Stimulated activated memory B cell treated with anti-CD40 and anti-IgM and Interleukin-4, amounts not matched to agents 10 μg/mL and 1 μg/mL and 100 μg/mL, for 72 hours (primary cell): ENCODE results near the gene CSNK1G3.

Experiments
- ATAC-seq: fragments of 150-1000 bp; cut with Tn5 transposase; 2 replicates; pipeline ENCODE4 v1.10.0; 2021
- H3K27ac Mint-ChIP-seq: one replicate; pipeline ENCODE4 v1.8.0; 2022; ENCODE audit warnings: mild to moderate bottlenecking, mixed read lengths
- H3K27me3 Mint-ChIP-seq: one replicate; pipeline ENCODE4 v1.8.0; 2022; ENCODE audit warnings: mixed read lengths
- H3K36me3 Mint-ChIP-seq: one replicate; pipeline ENCODE4 v1.8.0; 2022; ENCODE audit warnings: mixed read lengths
- H3K4me1 Mint-ChIP-seq: one replicate; pipeline ENCODE4 v1.8.0; 2022; ENCODE audit warnings: mixed read lengths
- H3K4me3 Mint-ChIP-seq: one replicate; pipeline ENCODE4 v1.8.0; 2022; ENCODE audit warnings: mild to moderate bottlenecking, moderate library complexity, mixed read lengths
- H3K9me3 Mint-ChIP-seq: one replicate; pipeline ENCODE4 v1.8.0; 2022; ENCODE audit warnings: mixed read lengths

The CSNK1G3 gene

DNA sequence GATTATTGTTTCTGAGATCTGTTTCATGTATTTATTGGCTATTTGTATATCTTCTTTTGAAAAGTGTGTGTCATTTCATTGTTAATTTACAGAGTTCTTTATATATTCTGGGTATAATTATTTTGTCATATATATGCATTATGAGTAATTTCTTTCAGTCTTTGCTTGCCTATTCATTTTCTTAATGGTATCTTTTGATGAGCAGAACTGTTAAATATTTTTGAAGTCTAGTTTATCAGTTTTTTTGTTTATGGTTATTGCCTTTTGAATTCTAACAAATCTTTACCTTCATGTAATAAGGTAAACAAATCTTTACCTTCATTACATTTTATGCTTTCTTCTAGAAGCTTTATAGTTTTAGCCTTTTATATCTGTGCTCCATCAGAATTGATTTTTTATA lies 66.4 kb downstream of the CSNK1G3 start:
- Mint-ChIP-seq H3K27me3 (no peaks in the 10 kb centered on the region), H3K27ac (no peak overlapping the region), H3K9me3 (no peaks in the 10 kb centered on the region), H3K4me3 (no peak overlapping the region), H3K36me3 (peaks cover 42% of the 10 kb centered on the region), H3K4me1 (no peaks in the 10 kb centered on the region)
- no peak for ATAC-seq

DNA sequence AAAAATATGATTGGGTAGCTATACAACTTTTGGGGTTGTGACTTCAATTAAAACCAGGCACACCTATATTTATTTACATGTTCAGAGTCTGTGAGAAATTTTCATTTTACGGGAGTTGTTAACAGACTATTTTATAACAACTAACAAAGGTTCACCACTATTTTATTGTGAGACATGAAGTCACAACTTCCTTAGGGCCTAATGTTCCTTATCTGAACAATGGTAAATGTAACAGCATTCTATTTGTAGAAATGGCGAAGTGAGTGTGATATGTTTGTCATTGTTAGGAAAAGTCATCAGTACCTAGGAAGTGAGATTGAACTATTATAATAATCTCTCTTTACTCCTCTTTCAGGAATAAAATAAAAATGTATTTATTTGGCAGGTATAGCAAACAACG lies 67.4 kb downstream of the CSNK1G3 start:
- Mint-ChIP-seq H3K27me3 (no peaks in the 10 kb centered on the region), H3K27ac (no peak overlapping the region), H3K36me3 (peaks cover 45% of the 10 kb centered on the region), H3K9me3 (no peaks in the 10 kb centered on the region), H3K4me1 (no peaks in the 10 kb centered on the region), H3K4me3 (no peak overlapping the region)
- ATAC-seq: no peak

DNA sequence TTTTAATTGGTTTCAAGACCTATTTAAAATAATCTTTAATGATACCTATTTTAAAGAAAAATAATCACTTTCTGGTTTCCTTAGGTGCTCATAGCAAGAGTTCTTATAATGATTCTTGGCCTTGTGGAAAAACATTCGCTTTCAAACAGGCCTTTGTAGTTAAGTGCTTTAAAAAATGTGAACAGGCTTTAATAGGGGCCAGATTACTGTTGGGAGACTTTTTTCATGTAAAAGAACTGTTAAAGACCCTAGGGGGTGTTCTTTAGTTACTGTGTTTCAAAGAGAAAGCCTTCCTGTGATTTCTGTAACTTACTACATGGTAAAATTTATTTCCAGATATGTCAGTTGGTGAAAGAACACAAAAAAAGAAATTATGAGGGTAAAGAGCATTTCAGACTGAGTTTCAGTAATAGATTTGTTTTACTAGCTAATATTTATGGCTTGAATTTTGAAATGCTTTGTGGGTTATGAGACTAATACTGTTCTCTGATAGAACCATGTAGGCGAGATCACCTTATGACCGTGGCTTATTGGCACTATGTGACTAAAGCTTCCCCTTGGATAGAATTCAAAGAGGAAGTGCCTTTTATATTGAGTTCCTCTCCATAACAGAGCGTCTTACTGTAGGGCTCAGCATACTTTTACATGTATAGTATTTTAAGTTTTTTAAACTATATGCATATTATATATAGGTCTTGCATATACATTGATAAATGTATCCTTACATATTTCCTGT lies 70.7 kb downstream of the CSNK1G3 start:
- Mint-ChIP-seq H3K9me3 (no peaks in the 10 kb centered on the region), H3K27me3 (no peaks in the 10 kb centered on the region), H3K36me3 (peaks cover 43% of the 10 kb centered on the region), H3K4me3 (no peak overlapping the region), H3K4me1 (peaks cover 6% of the 10 kb centered on the region), H3K27ac (no peak overlapping the region)
- ATAC-seq: no peak

DNA sequence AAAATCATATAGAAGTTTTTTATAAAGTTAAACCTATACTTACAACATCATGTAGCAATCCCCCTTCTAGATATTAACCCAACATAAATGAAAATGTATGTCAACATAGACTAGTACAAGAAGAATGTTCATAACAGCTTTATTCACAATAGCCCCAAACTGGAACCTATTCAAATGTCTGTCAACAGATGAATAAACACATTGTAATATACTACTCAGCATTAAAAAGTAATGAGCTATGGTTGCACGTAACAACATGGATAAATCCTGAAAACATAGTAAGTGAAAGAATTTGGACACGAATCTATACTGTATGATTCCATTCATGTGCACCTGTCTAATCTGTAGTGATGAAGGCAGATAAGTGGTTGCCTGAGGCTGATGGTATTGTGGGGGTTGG lies 73.9 kb downstream of the CSNK1G3 start:
- no peak for ATAC-seq
- Mint-ChIP-seq H3K27ac (no peak overlapping the region), H3K36me3 (peaks cover 29% of the 10 kb centered on the region), H3K4me1 (peaks cover 6% of the 10 kb centered on the region), H3K4me3 (no peak overlapping the region), H3K27me3 (no peaks in the 10 kb centered on the region), H3K9me3 (no peaks in the 10 kb centered on the region)

DNA sequence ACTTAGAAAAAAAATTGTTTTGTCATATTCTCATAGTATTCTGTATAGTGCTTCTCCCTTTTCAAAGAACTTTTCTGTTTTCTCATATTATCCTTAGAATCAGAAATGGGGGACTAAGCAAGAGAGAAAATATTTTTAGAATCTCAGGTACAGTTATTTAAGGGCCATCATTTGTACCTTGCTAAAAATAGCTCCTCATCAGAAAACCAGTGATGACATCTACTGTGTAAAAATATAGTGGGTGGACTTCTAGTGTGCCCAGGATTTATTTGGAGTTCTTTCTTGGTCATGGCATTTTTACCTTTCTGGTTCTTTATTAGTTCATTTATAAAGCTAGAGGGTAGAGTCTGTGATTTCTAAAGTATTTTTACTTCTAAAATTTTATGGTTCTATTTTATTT lies 82.5 kb downstream of the CSNK1G3 start:
- H3K4me3 Mint-ChIP-seq: no peak overlapping the region
- H3K9me3 Mint-ChIP-seq: peaks cover 5% of the 10 kb centered on the region
- ATAC-seq: no peak
- H3K27me3 Mint-ChIP-seq: no peaks in the 10 kb centered on the region
- peak overlapping the region; percentile 61 for H3K27ac Mint-ChIP-seq
- H3K36me3 Mint-ChIP-seq: peaks cover 47% of the 10 kb centered on the region
- H3K4me1 Mint-ChIP-seq: peaks cover 22% of the 10 kb centered on the region

DNA sequence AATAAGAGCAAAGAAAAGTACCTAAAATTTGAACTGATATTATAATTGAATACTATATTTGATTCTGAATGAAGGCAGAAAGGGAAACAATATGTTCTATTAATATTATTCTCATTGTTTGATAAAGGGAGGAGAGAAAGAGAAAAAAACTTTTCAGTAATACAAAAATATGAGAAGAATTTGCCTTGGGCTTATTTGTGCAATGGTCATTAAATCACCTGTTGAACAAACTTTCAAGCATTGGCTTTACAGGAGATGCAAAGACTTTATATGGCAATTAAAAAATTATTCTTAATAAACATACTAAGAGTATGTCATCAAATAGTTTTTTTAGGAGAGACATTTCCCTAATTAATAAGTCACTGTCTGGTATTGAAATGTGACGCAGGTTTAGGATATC lies 85.0 kb downstream of the CSNK1G3 start:
- Mint-ChIP-seq H3K36me3 (peaks cover 43% of the 10 kb centered on the region), H3K4me1 (peaks cover 22% of the 10 kb centered on the region), H3K9me3 (peaks cover 5% of the 10 kb centered on the region), H3K4me3 (no peak overlapping the region), H3K27ac (peak overlapping the region; percentile 79), H3K27me3 (no peaks in the 10 kb centered on the region)
- ATAC-seq: no peak

DNA sequence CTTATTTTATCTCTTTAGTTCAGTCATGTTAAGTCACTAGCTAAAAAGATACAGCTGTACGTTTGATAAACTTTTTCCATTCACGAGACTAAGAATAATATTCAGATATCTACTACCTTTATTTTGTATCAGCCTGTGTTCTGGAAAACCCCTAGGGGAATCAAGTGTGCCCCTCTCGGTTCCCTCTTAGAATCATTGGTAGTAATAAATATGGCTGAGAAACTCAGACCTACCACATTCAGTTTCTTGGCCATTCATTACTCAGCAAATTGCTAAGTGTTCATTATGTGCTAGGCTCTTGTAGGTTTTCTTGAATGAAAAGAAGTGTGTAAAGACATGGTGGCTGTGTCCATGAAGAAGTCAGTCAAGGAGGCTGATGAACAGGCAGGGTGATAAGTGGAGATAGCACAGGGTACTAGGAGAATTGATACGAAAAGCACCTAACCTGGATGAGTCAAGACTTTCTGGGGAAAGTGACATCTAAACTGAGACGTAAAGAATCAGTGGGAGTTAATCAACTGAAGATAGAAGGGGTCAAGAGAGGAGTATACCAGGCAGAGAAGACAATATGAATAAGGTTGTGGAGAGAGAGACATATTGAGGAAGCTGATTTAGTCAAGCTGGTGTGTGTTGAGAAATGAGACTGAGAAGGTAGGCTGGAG lies 86.2 kb downstream of the CSNK1G3 start:
- Mint-ChIP-seq H3K27ac (peak overlapping the region; percentile 79), H3K27me3 (no peaks in the 10 kb centered on the region), H3K4me1 (peaks cover 27% of the 10 kb centered on the region), H3K36me3 (peaks cover 49% of the 10 kb centered on the region), H3K4me3 (peak overlapping the region; percentile 45), H3K9me3 (peaks cover 5% of the 10 kb centered on the region)
- peak; percentile 78 for ATAC-seq

DNA sequence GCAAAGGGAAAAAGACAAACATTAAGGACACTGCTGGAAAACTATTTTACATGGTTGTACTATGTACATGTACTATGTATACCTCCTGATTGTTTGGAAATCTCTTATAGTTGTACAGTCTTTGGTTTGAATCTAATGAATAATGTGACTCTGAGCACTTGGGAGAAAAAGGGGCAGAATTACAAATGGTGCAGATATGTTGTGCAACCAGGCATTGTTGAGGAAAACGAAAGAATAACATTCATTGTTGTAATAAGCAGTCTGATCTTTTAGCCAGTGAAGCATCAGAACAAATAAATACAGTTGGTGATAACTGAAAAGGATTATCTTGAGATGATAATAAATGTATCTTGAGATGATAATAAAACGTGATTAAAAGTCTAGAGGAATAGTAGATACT lies 87.2 kb downstream of the CSNK1G3 start:
- Mint-ChIP-seq H3K36me3 (peaks cover 51% of the 10 kb centered on the region), H3K27me3 (no peaks in the 10 kb centered on the region), H3K27ac (peak overlapping the region; percentile 79), H3K9me3 (peaks cover 5% of the 10 kb centered on the region), H3K4me3 (no peak overlapping the region), H3K4me1 (peaks cover 37% of the 10 kb centered on the region)
- ATAC-seq: no peak

DNA sequence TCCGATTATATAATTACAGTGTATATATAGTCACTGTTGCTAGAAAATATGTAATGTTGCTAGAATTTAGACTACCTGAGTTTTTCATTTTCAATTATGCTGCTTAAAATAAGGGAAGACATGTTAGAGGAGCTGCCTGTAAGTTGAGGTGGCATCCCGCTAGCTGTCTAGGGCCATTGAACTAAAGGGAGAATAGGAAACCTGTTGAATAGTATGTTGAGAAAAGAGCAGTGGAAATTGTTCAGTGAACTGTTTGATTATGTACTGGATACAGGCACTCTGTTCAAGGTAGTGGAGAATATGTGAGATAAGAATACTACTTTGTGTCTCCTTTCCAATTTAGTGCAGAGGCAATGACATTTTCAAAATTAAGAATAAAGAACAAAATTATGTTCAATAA lies 89.6 kb downstream of the CSNK1G3 start:
- H3K4me1 Mint-ChIP-seq: peaks cover 47% of the 10 kb centered on the region
- H3K4me3 Mint-ChIP-seq: no peak overlapping the region
- H3K9me3 Mint-ChIP-seq: peaks cover 5% of the 10 kb centered on the region
- peaks cover 43% of the 10 kb centered on the region for H3K36me3 Mint-ChIP-seq
- peak overlapping the region; percentile 53 for H3K27ac Mint-ChIP-seq
- no peak for ATAC-seq
- H3K27me3 Mint-ChIP-seq: no peaks in the 10 kb centered on the region

DNA sequence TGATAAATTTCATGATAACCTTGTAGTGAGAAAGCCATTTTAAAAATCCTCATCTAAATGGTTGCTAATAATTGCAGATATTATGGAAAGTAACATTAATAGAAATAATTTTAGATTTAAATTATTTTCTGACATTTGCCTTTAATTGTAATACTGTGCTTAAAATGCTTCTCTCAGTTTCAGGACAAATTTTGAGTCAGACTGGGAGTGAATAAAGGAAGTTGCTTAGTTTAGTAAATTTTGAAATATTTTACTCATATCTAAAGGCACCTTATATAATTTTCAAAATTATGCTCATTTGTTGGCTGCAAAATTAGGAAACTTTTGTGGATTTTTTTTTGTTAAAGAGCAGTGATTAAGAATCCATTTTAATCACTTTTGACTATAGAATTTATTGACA lies 93.8 kb downstream of the CSNK1G3 start:
- Mint-ChIP-seq H3K4me1 (peaks cover 43% of the 10 kb centered on the region), H3K27me3 (no peaks in the 10 kb centered on the region), H3K4me3 (no peak overlapping the region), H3K9me3 (no peaks in the 10 kb centered on the region), H3K27ac (no peak overlapping the region), H3K36me3 (peaks cover 38% of the 10 kb centered on the region)
- ATAC-seq: peak; percentile 53

DNA sequence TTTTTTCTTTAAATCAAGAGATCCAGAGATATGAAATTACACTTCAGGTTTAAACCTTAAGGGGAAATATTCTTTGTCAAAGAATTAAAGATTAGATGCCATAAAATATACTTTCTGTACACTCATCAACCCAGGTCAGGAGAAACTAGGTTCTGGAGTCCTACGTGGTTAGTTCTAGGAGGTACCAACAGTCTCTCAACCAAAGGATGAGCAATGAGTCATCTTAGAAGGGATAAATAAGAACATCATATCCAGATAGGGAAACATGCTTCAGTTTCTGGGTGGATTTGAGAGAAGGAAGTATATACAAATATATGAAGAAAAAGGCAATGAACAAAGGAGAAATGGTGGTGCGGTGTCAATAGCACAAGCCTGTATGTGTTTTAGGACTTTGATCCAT lies 98.2 kb downstream of the CSNK1G3 start:
- no peak overlapping the region for H3K4me3 Mint-ChIP-seq
- peak overlapping the region; percentile 28 for H3K27ac Mint-ChIP-seq
- no peaks in the 10 kb centered on the region for H3K27me3 Mint-ChIP-seq
- no peaks in the 10 kb centered on the region for H3K9me3 Mint-ChIP-seq
- ATAC-seq: no peak
- peaks cover 23% of the 10 kb centered on the region for H3K4me1 Mint-ChIP-seq
- H3K36me3 Mint-ChIP-seq: peaks cover 27% of the 10 kb centered on the region

DNA sequence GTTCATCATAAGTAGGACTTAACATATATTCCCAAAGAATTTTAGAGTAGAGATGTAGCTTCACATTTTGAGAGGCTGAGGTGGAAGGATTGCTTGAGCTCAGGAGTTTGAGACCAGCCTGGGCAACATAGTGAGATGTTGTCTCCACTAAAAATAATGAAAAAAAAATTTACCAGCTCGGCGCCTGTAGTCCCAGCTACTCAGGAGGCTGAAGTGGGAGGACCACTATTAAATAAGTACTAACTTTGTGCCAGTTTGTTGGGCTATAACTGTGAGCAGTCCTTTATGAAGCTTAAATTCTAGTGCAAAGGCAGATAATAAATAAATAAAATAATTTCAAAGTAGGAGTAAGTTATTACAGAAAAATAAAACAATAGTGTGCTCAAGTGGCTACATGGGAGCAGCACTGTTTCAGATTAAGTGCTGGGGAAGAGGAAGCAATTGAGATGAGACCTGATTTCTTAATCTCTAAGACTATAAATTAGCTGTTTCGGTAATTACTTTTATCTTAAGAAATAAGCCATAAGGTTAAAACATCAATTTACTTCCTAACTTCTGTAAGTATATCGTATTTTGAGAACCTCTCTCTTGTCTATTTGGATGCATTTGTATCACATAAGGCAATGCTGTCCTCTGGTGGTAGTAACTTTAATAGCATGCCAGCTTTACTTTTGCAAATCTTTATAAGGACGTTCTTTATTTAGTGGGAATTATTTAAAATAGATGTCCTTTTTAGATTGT lies 98.9 kb downstream of the CSNK1G3 start:
- ATAC-seq: peak; percentile 51
- peaks cover 31% of the 10 kb centered on the region for H3K36me3 Mint-ChIP-seq
- peak overlapping the region; percentile 28 for H3K27ac Mint-ChIP-seq
- no peaks in the 10 kb centered on the region for H3K9me3 Mint-ChIP-seq
- peaks cover 21% of the 10 kb centered on the region for H3K4me1 Mint-ChIP-seq
- no peaks in the 10 kb centered on the region for H3K27me3 Mint-ChIP-seq
- H3K4me3 Mint-ChIP-seq: no peak overlapping the region

DNA sequence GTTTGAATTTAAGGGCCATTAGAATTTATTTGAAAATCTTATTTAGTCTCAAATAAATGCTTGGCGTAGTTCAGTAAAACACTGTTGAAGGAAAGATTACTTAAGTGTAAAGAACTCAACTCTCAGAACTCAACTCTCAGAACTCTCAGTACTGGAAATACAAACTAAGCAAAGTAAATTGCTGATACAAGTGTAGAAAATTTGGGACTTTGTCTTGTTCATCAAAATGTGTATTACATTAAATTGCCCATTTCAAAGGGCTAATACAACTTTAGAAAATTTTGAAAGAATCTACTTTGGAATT lies 99.4 kb downstream of the CSNK1G3 start:
- H3K4me1 Mint-ChIP-seq: peaks cover 20% of the 10 kb centered on the region
- no peaks in the 10 kb centered on the region for H3K27me3 Mint-ChIP-seq
- H3K4me3 Mint-ChIP-seq: no peak overlapping the region
- H3K36me3 Mint-ChIP-seq: peaks cover 31% of the 10 kb centered on the region
- H3K9me3 Mint-ChIP-seq: no peaks in the 10 kb centered on the region
- no peak overlapping the region for H3K27ac Mint-ChIP-seq
- no peak for ATAC-seq

DNA sequence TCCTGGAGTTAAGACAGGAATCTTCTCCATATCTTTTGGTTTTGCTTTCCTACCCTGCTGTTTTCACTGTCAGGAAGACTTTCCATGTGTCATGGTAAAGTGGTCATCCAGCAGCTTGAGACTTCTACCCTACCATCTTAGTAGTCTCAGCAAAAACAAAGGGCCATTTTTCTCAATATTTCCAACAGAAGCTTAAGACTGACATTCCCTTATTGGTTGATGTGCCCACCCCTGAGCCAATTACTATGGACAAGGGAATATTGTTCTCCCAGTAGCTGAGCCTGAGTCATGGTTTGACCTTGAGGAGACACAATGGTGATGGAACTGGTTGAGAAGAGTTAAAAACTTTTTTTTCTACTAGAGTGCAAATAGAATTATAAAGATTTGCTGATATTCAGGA lies 105.6 kb downstream of the CSNK1G3 start:
- H3K4me3 Mint-ChIP-seq: no peak overlapping the region
- no peak for ATAC-seq
- no peak overlapping the region for H3K27ac Mint-ChIP-seq
- no peaks in the 10 kb centered on the region for H3K9me3 Mint-ChIP-seq
- H3K4me1 Mint-ChIP-seq: no peaks in the 10 kb centered on the region
- H3K27me3 Mint-ChIP-seq: no peaks in the 10 kb centered on the region
- H3K36me3 Mint-ChIP-seq: peaks cover 40% of the 10 kb centered on the region

DNA sequence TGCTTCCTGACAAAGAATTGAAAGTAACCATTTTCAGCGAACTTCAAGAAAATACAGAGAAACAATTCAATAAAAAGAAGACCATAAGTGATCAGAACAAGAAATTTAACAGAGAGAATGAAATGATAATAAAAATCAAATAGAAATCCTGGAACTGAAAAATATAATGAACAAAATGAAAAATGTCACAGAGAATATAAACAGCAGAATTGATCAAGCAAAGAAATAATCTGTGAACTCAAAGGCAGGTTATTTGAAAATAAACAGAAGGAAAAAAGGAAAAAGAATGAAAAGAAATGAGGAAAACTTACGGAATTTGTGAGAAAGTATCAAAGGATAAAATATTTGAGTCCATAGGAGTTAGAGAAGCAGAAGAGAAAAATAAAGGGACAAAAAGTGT lies 114.1 kb downstream of the CSNK1G3 start:
- Mint-ChIP-seq H3K36me3 (peaks cover 28% of the 10 kb centered on the region), H3K9me3 (peaks cover 56% of the 10 kb centered on the region), H3K27ac (no peak overlapping the region), H3K4me1 (no peaks in the 10 kb centered on the region), H3K4me3 (no peak overlapping the region), H3K27me3 (peaks cover 49% of the 10 kb centered on the region)
- no peak for ATAC-seq
